Peyer's patch (tissue), 4 donors: Measurements from ENCODE around the gene DCP1B. TPM values are rescaled to one million over a fixed set of nuclear protein-coding genes. Genes with fewer than 3 reads are reported as not detected.

ENCODE experiments used
- DNase-seq, 3 donors: peaks; one replicate each; pipeline ENCODE4 v3.0.0-alpha.2; 2017 to 2019
- H3K27ac ChIP-seq, 4 donors: fragments of 200-600 bp; sonication (generic); one replicate each; pipeline ENCODE4 v1.5.1; 2016 to 2019
- H3K27me3 ChIP-seq, 2 donors: fragments of 200-600 bp; sonication (generic); one replicate each; pipeline ENCODE4 v1.5.1; 2019
- H3K36me3 ChIP-seq, 3 donors: fragments of 200-600 bp; sonication (generic); one replicate each; pipeline ENCODE4 v1.5.1; 2016 to 2019
- H3K4me1 ChIP-seq, 4 donors: fragments of 200-600 bp; sonication (generic); one replicate each; pipeline ENCODE4 v1.5.1; 2016 to 2019
- H3K4me3 ChIP-seq, 4 donors: fragments of 200-600 bp; sonication (generic); 1 replicate in 3 of 4; 2 replicates in 1 of 4; pipeline ENCODE4 v1.5.1; 2016 to 2019; ENCODE audit warnings: mild to moderate bottlenecking in 1 of 4
- H3K9me3 ChIP-seq, 4 donors: fragments of 200-600 bp; sonication (generic); one replicate each; pipeline ENCODE4 v1.5.1; 2016 to 2019; ENCODE audit warnings: mild to moderate bottlenecking in 1 of 4
- CTCF ChIP-seq, 6 experiments: fragments of 450-650 bp in 4 of 6; fragments of 200-600 bp in 2 of 6; sonication (generic) in 1 of 6; IDR thresholded peaks; one replicate each; pipeline ENCODE4 v1.5.1; 2017 to 2019; ENCODE audit warnings: antibody characterized with exemption in 6 of 6, mild to moderate bottlenecking in 3 of 6, moderate library complexity in 1 of 6
- POLR2A ChIP-seq, 2 donors: fragments of 450-650 bp; IDR thresholded peaks; one replicate each; pipeline ENCODE4 v1.5.1; 2017; ENCODE audit warnings: antibody characterized with exemption in 2 of 2, mild to moderate bottlenecking in 2 of 2, moderate library complexity in 2 of 2
- total RNA-seq, 4 donors: library from RNA; depleted of rRNA; stranded (reverse); fragments of >200 nt; gene quantifications; one replicate each; pipeline ENCODE4 v1.1.0, GENCODE V29; 2016

DCP1B gene
- total RNA-seq, 4 donors from 2014 or later: 14.7 to 54.5 (median 18.6) TPM

- no peak overlapping the region for H3K4me3 ChIP-seq
- no peaks in the 10 kb centered on the region for H3K27me3 ChIP-seq
- H3K36me3 ChIP-seq: no peaks in the 10 kb centered on the region
- no peak overlapping the region for H3K27ac ChIP-seq
- H3K9me3 ChIP-seq: no peaks in the 10 kb centered on the region
- TF ChIP-seq POLR2A (IDR thresholded peaks at IDR 0.05): no peak
- no peak for TF ChIP-seq CTCF (IDR thresholded peaks at IDR 0.05)
- no peak for DNase-seq
- no peaks in the 10 kb centered on the region for H3K4me1 ChIP-seq
Observed at GRCh38 chr12:2027351-2027750, 23.1 kb upstream of the DCP1B start.

GRCh38 chr12:2023365-2023764 lies 19.1 kb upstream of the DCP1B start:
- Histone ChIP-seq H3K4me1 (no peaks in the 10 kb centered on the region), H3K27ac (no peak overlapping the region), H3K27me3 (no peaks in the 10 kb centered on the region), H3K9me3 (no peaks in the 10 kb centered on the region), H3K36me3 (no peaks in the 10 kb centered on the region), H3K4me3 (no peak overlapping the region)
- DNase-seq: no peak
- TF ChIP-seq POLR2A (IDR thresholded peaks at IDR 0.05) (no peak), CTCF (IDR thresholded peaks at IDR 0.05) (no peak)

GRCh38 chr12:2020511-2020910 lies 16.3 kb upstream of the DCP1B start:
- Histone ChIP-seq H3K36me3 (no peaks in the 10 kb centered on the region), H3K27me3 (no peaks in the 10 kb centered on the region), H3K4me3 (no peak overlapping the region), H3K4me1 (no peaks in the 10 kb centered on the region), H3K27ac (no peak overlapping the region), H3K9me3 (no peaks in the 10 kb centered on the region)
- TF ChIP-seq CTCF (IDR thresholded peaks at IDR 0.05): no peak
- TF ChIP-seq POLR2A (IDR thresholded peaks at IDR 0.05): no peak
- no peak for DNase-seq

DNA sequence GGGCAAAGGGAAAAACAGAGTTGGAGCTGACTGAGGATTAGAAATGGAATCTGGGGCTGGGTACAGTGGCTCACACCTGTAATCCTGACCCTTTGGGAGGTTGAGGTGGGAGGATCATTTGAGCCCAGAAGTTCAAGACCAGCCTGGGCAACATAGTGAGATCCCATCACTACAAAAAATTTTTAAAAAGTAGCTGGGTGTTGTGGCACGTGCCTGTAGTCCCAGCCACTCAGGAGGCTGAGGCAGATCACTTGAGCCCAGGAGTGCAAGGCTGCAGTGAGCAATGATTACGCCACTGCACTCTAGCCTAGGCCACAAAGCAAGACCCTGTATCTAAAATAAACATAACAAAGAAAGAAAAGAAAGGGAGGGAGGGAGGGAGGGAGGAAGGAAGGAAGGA lies 14.9 kb upstream of the DCP1B start:
- H3K36me3 ChIP-seq: no peaks in the 10 kb centered on the region
- no peak overlapping the region for H3K4me3 ChIP-seq
- no peak overlapping the region for H3K27ac ChIP-seq
- no peaks in the 10 kb centered on the region for H3K9me3 ChIP-seq
- H3K27me3 ChIP-seq: no peaks in the 10 kb centered on the region
- no peak for DNase-seq
- H3K4me1 ChIP-seq: peaks cover 0 to 2% (median 0%) of the 10 kb centered on the region in 4 donors
- no peak for TF ChIP-seq POLR2A (IDR thresholded peaks at IDR 0.05)
- TF ChIP-seq CTCF (IDR thresholded peaks at IDR 0.05): no peak

- H3K27ac ChIP-seq: no peak overlapping the region
- no peak for TF ChIP-seq POLR2A (IDR thresholded peaks at IDR 0.05)
- TF ChIP-seq CTCF (IDR thresholded peaks at IDR 0.05): no peak
- no peak for DNase-seq
Observed at GRCh38 chr12:2018391-2018790, 14.1 kb upstream of the DCP1B start.

More at GRCh38 chr12:2018391-2018790, 14.1 kb upstream of the DCP1B start:
- H3K4me1 ChIP-seq: peaks cover 0 to 9% (median 0%) of the 10 kb centered on the region in 4 donors
- no peaks in the 10 kb centered on the region for H3K36me3 ChIP-seq
- H3K27me3 ChIP-seq: no peaks in the 10 kb centered on the region
- no peaks in the 10 kb centered on the region for H3K9me3 ChIP-seq
- no peak overlapping the region for H3K4me3 ChIP-seq
